ENCODE results near the gene CRHR1. TPM values are rescaled to one million over a fixed set of nuclear protein-coding genes. Genes with fewer than 3 reads are reported as not detected.

The CRHR1 gene
- total and polyA plus RNA-seq, 7 donors = 0.33 TPM; not detected in 6

- no peak for DNase-seq
- Histone ChIP-seq H3K36me3 (no peaks in the 10 kb centered on the region), H3K27ac (no peak overlapping the region), H3K27me3 (no peaks in the 10 kb centered on the region), H3K4me3 (no peak overlapping the region), H3K9me3 (no peaks in the 10 kb centered on the region), H3K4me1 (no peaks in the 10 kb centered on the region)
- TF ChIP-seq POLR2A (IDR thresholded peaks at IDR 0.05) = no peak
- intact Hi-C loops (cut with DNase I) = no loop called here
- WGBS, 2 donors = 86 to 87% methylated on average over 4 of the region's 4 CpGs
These were observed 59.6 kb downstream of the CRHR1 start for GRCh38 chr17:45843722-45844121.

GRCh38 chr17:45844695-45845375 is 60.7 kb downstream of the CRHR1 start, which contains the start of gene SPPL2C:
Gene SPPL2C, plus strand, starts transcription at chr17:45844881. Its CDS starts 26 bp downstream, at chr17:45844907.
- intact Hi-C loops (cut with DNase I) = no loop called here
- H3K27ac ChIP-seq = no peak within 1 kb of the TSS
- no peaks in the 10 kb centered on the region for H3K9me3 ChIP-seq
- no peaks in the 10 kb centered on the region for H3K4me1 ChIP-seq
- no peaks in the 10 kb centered on the region for H3K27me3 ChIP-seq
- TF ChIP-seq EP300 (IDR thresholded peaks at IDR 0.05) (no peak), POLR2AphosphoS5 (IDR thresholded peaks at IDR 0.05) (no peak), POLR2A (IDR thresholded peaks at IDR 0.05) (no peak), CTCF (IDR thresholded peaks at IDR 0.05) (no peak)
- 45 to 79% methylated on average over 25 of the region's 25 CpGs for WGBS, 2 donors
- no peaks in the 10 kb centered on the region for H3K36me3 ChIP-seq
- no peak within 1 kb of the TSS for H3K4me3 ChIP-seq
- no peak for DNase-seq

GRCh38 chr17:45845376-45846185 is 61.5 kb downstream of the CRHR1 start:
- H3K27ac ChIP-seq = no peak overlapping the region
- no peak overlapping the region for H3K4me3 ChIP-seq
- no peaks in the 10 kb centered on the region for H3K4me1 ChIP-seq
- H3K36me3 ChIP-seq = no peaks in the 10 kb centered on the region
- H3K9me3 ChIP-seq = no peaks in the 10 kb centered on the region
- intact Hi-C loops (cut with DNase I) = no loop called here
- TF ChIP-seq POLR2A (IDR thresholded peaks at IDR 0.05) (no peak), POLR2AphosphoS5 (IDR thresholded peaks at IDR 0.05) (no peak), CTCF (IDR thresholded peaks at IDR 0.05) (no peak), EP300 (IDR thresholded peaks at IDR 0.05) (no peak)
- no peak for DNase-seq
- no peaks in the 10 kb centered on the region for H3K27me3 ChIP-seq
- WGBS, 2 donors = 90 to 93% methylated on average over 35 of the region's 35 CpGs

- DNase-seq = no peak
- intact Hi-C loops (cut with DNase I) = no loop called here
- TF ChIP-seq POLR2A (IDR thresholded peaks at IDR 0.05) = no peak
- no peak for TF ChIP-seq POLR2AphosphoS5 (IDR thresholded peaks at IDR 0.05)
- no peak for TF ChIP-seq CTCF (IDR thresholded peaks at IDR 0.05)
- no peak for TF ChIP-seq EP300 (IDR thresholded peaks at IDR 0.05)
- Histone ChIP-seq H3K36me3 (no peaks in the 10 kb centered on the region), H3K27ac (no peak overlapping the region), H3K9me3 (no peaks in the 10 kb centered on the region), H3K4me3 (no peak overlapping the region), H3K4me1 (no peaks in the 10 kb centered on the region), H3K27me3 (peaks cover 0 to 1% (median 1%) of the 10 kb centered on the region in 3 donors)
- WGBS, 2 donors = 88 to 90% methylated on average over 10 of the region's 10 CpGs
These were observed 62.1 kb downstream of the CRHR1 start for GRCh38 chr17:45846223-45846622.

GRCh38 chr17:45846646-45847045 is 62.5 kb downstream of the CRHR1 start:
- no peak for TF ChIP-seq CTCF (IDR thresholded peaks at IDR 0.05)
- no peak for TF ChIP-seq EP300 (IDR thresholded peaks at IDR 0.05)
- TF ChIP-seq POLR2A (IDR thresholded peaks at IDR 0.05) = no peak
- TF ChIP-seq POLR2AphosphoS5 (IDR thresholded peaks at IDR 0.05) = no peak
- Histone ChIP-seq H3K4me3 (no peak overlapping the region), H3K36me3 (no peaks in the 10 kb centered on the region), H3K27me3 (peaks cover 0 to 6% (median 6%) of the 10 kb centered on the region in 3 donors), H3K9me3 (no peaks in the 10 kb centered on the region), H3K4me1 (no peaks in the 10 kb centered on the region), H3K27ac (no peak overlapping the region)
- 83 to 86% methylated on average over 9 of the region's 9 CpGs for WGBS, 2 donors
- no peak for DNase-seq
- intact Hi-C loops (cut with DNase I) = no loop called here
